HG02970 (cell line): ENCODE measurements around the gene ACAP2.

Experiments
- ATAC-seq: cut with Tn5 transposase; IDR thresholded peaks from one replicate; pipeline ENCODE4 v1.9.1; 2021; ENCODE audit warnings: mild to moderate bottlenecking, moderate library complexity, moderate number of reproducible peaks; ENCODE audit not compliant: unreplicated experiment, low FRiP score

The ACAP2 gene

DNA sequence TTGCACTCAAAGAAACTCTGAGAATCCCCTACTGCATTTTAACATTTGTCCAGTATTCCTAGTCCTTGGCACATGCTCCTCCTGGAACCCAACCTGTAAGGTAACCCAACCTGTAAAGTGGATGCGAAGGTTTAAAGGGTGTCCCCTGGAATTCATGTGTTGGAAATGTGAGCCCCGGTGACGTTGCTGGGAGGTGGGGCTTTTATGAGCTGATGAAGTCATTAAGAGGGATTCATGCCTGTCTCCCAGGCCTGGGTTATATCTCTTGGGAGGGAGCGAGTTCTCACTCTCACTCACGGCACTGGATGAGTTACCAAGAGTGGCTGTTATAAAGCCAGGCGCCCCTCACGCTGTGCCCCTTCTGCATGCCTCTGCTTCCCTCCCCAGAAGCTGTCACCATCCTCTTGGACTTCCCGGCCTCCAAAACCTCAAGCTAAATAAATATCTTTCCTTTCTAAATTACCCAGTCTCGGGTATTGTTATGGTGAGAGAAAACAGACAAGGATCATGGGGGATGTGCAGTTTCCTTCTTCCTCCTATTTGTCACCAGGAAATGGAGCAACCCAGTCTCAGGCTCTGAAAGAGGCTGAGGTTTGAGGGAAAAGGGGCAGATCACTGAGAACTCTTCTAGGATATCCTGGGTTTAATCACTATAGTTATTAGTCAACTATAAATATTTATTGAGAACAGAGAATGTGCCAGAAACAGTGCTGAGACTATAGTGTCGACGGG, 179.5 kb downstream of the ACAP2 start:
- no peak for ATAC-seq

DNA sequence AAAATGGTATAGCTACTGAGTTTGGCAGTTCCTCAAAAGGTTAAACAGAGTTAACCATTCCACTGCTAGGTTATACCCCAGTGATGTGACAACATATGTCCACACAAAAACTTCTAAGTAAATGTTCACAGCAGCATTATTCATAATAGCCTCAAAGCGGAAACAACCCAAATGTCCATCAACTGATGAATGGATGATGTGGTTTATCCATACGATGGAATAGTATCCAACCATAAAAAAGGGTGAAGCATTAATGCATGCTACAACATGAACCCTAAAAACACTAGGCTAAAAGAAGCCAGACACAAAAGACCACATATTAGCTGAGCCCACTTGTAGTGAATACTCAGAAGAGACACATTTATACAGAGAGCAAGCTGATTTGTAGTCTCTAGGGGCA, 180.9 kb downstream of the ACAP2 start:
- no peak for ATAC-seq

DNA sequence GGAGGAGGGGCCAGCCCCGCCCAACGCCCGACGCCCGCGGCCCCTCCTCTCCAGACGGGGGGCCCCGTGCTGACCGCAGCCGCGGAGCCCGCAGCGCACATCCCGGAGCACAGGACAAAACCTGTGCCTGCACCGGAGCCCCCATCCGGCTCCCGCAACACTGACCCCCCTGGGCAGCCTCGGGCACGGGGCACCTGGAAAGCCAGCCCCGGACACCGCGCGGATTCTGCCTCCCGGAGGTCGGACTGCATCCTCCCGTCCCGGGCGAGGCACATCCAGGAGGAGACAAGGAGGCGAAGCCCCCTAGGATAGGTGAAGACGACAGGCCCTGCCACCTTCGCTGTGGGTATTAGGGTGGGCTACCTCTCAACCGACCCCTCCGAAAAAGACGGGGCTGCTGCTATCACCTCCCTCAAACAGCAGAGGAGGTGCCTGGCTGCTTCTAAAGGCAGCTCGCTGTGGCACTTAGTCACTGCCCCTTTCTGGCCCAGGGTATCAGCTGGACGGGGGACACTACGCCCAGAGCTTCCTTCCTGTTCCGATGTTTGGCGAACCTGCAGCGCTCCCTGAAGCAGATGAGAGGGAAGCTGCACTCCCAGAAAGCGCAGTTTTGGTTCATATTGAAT, 182.4 kb downstream of the ACAP2 start:
- no peak for ATAC-seq

GRCh38 chr3:195259475-195260279, 183.1 kb downstream of the ACAP2 start:
- ATAC-seq, result peak; percentile 75

- ATAC-seq, result no peak
Measured at GRCh38 chr3:195259154-195259474, 183.7 kb downstream of the ACAP2 start.

- no peak for ATAC-seq
Measured at GRCh38 chr3:195258449-195259153, 184.2 kb downstream of the ACAP2 start.

DNA sequence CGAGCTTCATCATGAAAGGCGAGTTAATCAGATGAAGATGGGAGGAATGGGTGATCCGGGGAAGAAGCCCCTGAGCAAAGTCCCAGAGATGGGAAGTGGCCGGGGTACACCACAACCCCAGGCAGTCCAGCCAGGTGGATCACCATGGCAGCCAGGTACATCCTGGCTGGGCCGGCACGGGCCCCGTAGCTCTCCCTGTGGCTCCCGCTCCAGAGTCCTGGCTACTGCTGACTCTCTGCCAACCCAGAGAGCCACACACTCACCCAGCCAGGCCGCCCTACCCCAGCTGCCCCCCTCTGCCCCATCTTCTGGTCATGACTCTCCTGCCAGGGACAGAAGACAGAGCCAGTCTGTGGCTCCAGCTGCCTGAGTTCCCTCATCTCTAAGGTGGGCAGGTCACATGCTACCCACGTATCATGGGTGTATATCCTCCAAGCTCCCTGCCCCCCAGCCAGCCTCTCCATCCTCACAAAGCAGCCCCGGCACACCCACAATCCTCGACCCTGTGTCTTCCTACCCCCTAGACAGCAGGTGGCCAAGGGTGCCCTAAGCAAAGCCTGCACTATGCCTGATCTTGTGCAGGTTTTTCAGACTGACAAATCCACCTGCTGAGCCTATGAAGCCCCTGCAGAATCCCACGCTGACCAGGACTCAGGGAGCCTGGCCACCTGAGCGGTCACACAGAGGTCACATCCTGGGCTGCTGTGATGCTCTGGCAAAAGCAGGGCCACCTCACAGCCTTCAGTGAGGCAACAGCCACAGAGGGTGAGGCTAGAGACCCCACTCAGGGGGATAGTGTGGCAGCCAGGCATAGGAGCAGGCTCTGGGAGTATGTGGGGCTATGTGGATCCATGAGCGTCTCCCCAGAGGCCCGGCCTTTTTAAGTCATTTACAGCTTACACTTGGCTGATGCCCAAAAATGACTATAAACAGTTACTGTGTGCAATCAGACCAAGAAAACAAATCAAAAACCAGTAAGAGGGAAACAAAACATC, 185.1 kb downstream of the ACAP2 start:
- ATAC-seq, result no peak

GRCh38 chr3:195256639-195257453, 186.0 kb downstream of the ACAP2 start:
- no peak for ATAC-seq

DNA sequence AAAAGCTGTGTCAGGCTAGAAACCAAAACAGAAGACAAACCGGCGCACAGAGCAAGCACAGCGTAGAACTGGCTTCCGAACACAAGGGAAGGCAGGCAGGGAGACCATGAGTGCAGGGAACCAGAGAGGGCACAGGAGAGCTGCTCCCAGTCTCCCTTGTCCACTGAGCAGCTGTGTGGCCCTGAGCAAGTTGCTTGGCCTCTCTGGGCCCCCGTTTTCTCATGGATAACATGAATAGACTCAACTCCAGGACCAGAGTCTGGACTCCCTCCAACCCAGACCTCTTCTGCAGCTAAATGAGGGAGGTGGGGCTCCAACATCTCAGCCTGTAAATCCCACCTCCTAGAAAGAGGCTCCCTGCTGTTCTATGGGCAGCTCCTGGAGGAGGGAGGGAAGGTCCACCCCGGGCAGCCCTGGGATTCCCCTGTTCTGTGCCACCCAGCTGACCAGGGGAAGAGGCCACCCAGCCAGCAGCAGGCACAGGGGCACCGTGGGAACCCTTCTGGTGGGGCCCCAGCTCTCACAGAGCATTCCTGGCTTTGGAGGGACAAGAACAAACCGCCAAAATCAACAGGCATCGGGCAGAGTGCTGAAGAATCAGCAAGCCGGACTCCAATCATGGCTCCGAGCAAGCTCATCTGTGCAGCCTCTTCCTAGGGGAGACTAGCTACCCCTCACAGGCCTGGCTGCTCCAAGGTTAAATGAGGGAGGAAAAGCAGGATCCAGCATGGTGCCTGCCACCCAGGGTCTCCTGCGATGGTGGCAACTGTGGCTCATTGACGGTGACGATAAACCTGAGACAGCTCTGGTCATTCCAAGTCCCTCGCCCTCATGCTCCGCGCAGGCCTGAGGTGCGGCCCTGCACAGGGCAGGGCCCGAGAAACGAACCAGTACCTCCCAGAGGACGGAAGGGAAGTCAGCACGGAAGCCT, 187.0 kb downstream of the ACAP2 start:
- ATAC-seq, result no peak

- ATAC-seq, result no peak
Measured at GRCh38 chr3:195255176-195255500, 187.7 kb downstream of the ACAP2 start.

DNA sequence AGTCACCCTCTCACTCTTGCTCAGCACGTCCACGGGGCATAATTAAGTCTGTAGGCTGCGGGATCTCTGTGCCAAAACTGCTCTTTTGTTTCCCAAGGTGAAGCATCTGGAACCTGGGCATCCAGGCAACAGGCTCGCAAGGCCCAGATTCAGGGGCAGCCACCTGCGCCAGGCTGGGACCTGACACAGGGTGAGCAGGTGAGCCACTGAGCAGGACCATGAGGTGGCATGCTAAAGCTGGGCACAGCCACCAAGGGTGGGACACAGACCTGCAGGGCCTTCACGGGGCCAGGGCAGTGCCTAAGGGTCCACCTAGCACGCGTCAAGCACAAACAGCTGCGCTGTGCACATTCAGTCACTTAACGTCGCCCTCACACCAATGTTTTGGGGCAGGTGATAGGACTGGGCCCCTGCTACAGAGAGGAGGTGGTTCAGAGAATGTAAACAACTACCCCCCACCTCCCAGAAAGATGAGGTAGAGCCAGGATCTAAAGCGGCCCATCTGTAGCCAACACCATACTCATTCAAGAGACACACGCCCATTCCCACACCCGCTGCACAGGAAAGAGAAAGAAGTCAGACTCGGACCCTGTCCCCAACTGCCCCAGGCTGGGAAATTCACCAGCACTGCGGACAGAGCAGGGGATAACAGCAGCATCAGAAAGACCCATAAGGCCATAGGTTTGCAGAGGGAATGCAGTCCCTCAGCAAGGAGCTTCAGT, 188.2 kb downstream of the ACAP2 start:
- ATAC-seq, result no peak

GRCh38 chr3:195253923-195254432, 188.8 kb downstream of the ACAP2 start:
- ATAC-seq, result no peak

DNA sequence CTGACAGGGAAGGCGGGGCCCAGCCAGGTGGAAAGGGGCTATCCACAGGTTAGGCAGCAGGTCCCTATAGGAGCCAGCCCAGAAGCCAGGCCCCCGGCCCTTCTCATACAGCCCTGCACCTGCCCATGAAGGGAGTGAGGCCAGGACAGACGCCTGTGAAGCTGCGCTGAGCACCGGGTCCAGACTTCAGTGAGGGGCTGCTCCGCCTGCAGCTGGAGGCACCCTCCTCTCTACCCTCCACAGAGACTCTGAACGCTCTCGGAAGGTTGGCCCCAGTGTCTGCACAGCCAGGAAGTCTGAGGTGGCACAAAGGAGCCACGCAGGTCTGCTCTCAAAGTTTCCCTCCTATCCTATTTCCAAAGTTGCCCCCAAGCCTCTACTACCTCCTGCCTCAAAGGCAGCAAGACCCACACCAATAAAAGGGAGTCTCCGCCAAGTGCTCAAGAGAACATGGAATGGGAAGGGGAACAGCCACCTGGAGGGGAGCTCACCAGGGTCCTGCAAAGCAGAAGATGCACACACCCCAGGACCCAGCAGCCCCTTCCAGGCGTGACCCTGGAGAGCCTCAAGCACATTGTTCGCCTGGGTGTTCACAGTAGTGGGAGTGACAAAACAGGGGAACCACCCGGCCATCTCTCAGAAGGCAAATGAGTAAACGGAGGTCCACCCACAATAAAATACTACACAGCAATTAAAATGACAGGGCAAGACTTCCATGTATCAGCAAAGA, 191.3 kb downstream of the ACAP2 start:
- ATAC-seq, result no peak

- ATAC-seq, result no peak
Measured at GRCh38 chr3:195250473-195251251, 192.2 kb downstream of the ACAP2 start.

- no peak for ATAC-seq
Measured at GRCh38 chr3:195249858-195250464, 192.9 kb downstream of the ACAP2 start.
